A549 treated with Hydrocortisone at 1 μM for 4 hours (cell line): ENCODE measurements around the gene CDKL5. TPM values are rescaled to one million over a fixed set of nuclear protein-coding genes. Genes with fewer than 3 reads are reported as not detected.

Experiments used
- total RNA-seq: library from RNA; stranded (reverse); fragments of 200-300 nt; extraction: Qiagen RNA extraction; gene quantifications from 5 replicates; pipeline ENCODE4 v1.2.3, GENCODE V29; 2022

CDKL5 gene
- 3.1 to 6.3 TPM (median 5.5 TPM) in 5 replicates for total RNA-seq

DNA sequence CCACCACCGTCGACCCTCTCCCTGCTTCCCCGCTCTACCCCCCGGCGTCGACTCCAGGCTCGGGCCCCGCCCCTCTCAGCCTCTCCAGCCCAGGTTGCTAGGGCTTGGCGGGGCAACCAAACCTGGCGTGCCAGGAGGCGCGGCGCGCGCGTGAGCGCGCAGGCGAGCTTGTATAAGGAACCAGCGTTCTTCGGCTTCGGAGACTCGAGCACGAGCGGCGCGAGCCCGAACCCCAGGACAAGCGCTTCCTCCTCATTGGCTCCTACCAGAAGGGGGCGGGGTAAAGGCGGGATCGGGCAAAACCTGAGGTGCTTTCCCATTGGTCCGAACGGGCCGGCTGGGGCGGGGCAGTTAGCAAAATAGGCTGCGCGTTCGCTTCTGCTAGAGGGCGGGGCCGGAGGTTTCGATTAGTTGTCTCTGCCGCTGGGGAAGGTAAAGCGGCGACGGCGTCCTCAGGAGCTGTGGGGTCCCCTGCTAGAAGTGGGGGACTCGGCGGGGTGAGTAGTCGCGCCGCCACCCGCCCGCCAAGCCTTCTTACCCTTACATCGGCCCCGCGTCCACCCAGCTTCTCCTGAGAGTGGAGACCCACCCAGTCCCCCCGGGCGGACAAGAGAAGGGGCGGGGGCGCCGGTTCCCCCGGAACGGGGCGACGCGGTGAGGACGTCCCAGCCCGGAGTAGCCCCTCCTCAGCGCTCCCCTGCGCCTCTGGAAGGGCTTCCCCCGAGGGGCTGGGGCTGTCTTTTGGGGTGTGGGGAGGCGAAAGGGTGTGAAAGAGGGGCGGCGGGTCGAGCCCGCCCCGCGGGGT is at the start of gene CDKL5:
TSS of gene CDKL5 (plus strand) at position 410 of the 805 bp plus-strand sequence. CDS start 81,489 bp downstream, outside the sequence.

DNA sequence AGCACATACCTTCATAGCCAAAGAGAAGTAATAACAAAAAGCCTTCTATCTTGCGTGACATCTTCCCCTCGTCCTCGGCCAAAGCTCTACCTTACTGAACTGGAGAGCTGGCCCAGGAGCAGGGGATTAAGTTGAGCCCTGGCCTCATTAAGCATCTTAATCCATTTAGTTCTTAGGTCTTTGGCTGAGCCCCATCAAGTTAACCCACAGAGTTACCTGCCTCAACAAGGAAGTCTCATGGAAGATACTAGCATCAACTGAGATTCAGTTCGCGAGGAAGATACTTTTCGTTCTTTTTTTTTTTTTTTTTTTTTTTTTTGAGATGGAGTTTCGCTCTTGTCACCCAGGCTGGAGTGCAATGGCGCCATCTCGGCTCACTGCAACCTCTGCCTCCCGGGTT is 246.6 kb downstream of the CDKL5 start, which contains the start of gene RS1:
TSS of gene RS1 (minus strand) at position 101 of the 400 bp plus-strand sequence. CDS start at position 61, 40 bp downstream.

Other genes with a start within 250 kb of the CDKL5 start
- gene BEND2, start 204.7 kb upstream of the CDKL5 start, total RNA-seq, result not detected in 5 replicates
- gene SCML2, start 70.9 kb upstream of the CDKL5 start, total RNA-seq, result 6.1 to 9.4 TPM (median 7.0 TPM) in 5 replicates
- gene RS1, start 246.5 kb downstream of the CDKL5 start, total RNA-seq, result not detected in 5 replicates